SK-N-SH (cell line): ENCODE measurements around the gene VWF.

ENCODE experiments used
- CTCF ChIP-seq: fragments of 200-600 bp; sonication (generic); IDR thresholded peaks from 2 replicates; pipeline ENCODE4 v1.6.1; 2017; ENCODE audit warnings: antibody characterized with exemption, mild to moderate bottlenecking, moderate library complexity
- EP300 ChIP-seq, 2 experiments: IDR thresholded peaks; 2 replicates each; pipeline versions ENCODE4 v1.4.0 to v1.6.1; 2012; ENCODE audit warnings: borderline replicate concordance in 1 of 2, low read depth in 1 of 2, low read length in 1 of 2
- EZH2phosphoT487 ChIP-seq: fragments of 200-600 bp; sonication (generic); IDR thresholded peaks from 2 replicates; pipeline ENCODE4 v1.6.1; 2017; ENCODE audit warnings: low read depth, mixed run types, mild to moderate bottlenecking, antibody characterized with exemption, moderate library complexity, borderline replicate concordance
- MAX ChIP-seq: IDR thresholded peaks from 2 replicates; pipeline ENCODE4 v1.4.0; 2012; ENCODE audit warnings: low read depth
- MEF2A ChIP-seq: IDR thresholded peaks from 2 replicates; pipeline ENCODE4 v1.4.0; 2012; ENCODE audit warnings: low read depth, borderline replicate concordance
- POLR2AphosphoS5 ChIP-seq: IDR thresholded peaks from 2 replicates; pipeline ENCODE4 v1.6.1; 2012; ENCODE audit warnings: low read depth, low read length
- REST ChIP-seq: IDR thresholded peaks from 2 replicates; pipeline ENCODE4 v1.6.1; 2012; ENCODE audit warnings: mild to moderate bottlenecking, low read depth, low read length, moderate library complexity
- SMC3 ChIP-seq: IDR thresholded peaks from 2 replicates; pipeline ENCODE4 v1.6.1; 2012; ENCODE audit warnings: low read depth, low read length, improper control_type of control experiment
- TAF1 ChIP-seq: IDR thresholded peaks from 2 replicates; pipeline ENCODE4 v1.6.1; 2012; ENCODE audit warnings: low read depth, mild to moderate bottlenecking, low read length, moderate library complexity, borderline replicate concordance
- TEAD4 ChIP-seq: IDR thresholded peaks from 2 replicates; pipeline ENCODE4 v1.4.0; 2012; ENCODE audit warnings: mild to moderate bottlenecking, borderline replicate concordance; ENCODE audit not compliant: insufficient read depth

GRCh38 chr12:6080149-6081045, 44.1 kb downstream of the VWF start:
- TF ChIP-seq SMC3: no peak
- no peak for TF ChIP-seq EZH2phosphoT487
- TF ChIP-seq CTCF: no peak
- no peak for TF ChIP-seq TAF1
- TF ChIP-seq MAX: no peak
- TF ChIP-seq POLR2AphosphoS5: no peak
- TF ChIP-seq EP300 (IDR thresholded peaks at IDR 0.05; ENCODE audit: borderline replicate concordance in 1 of 2, low read depth in 1 of 2, low read length in 1 of 2): no peak
- no peak for TF ChIP-seq MEF2A
- TF ChIP-seq REST: no peak
- TF ChIP-seq TEAD4: no peak
